Activated naive CD8-positive, alpha-beta T cell (primary cell): ENCODE data around the gene ZBTB17.
"Not testable (repeated sequence)": the region's sequence is repeated elsewhere in the genome, so short reads cannot be mapped to it uniquely, and the experiment has no call there.

ENCODE experiments used
- H3K27ac Mint-ChIP-seq: one replicate; pipeline ENCODE4 v1.8.0; 2021; ENCODE audit warnings: mixed read lengths
- H3K27me3 Mint-ChIP-seq: one replicate; pipeline ENCODE4 v1.8.0; 2021; ENCODE audit warnings: mixed read lengths
- H3K36me3 Mint-ChIP-seq: one replicate; pipeline ENCODE4 v1.8.0; 2021; ENCODE audit warnings: mixed read lengths
- H3K4me1 Mint-ChIP-seq: one replicate; pipeline ENCODE4 v1.8.0; 2021; ENCODE audit warnings: low read depth, mixed read lengths
- H3K4me3 Mint-ChIP-seq: one replicate; pipeline ENCODE4 v1.8.0; 2021; ENCODE audit warnings: mild to moderate bottlenecking, mixed read lengths
- H3K9me3 Mint-ChIP-seq: one replicate; pipeline ENCODE4 v1.8.0; 2021; ENCODE audit warnings: low read depth, mixed read lengths

ZBTB17 gene

DNA sequence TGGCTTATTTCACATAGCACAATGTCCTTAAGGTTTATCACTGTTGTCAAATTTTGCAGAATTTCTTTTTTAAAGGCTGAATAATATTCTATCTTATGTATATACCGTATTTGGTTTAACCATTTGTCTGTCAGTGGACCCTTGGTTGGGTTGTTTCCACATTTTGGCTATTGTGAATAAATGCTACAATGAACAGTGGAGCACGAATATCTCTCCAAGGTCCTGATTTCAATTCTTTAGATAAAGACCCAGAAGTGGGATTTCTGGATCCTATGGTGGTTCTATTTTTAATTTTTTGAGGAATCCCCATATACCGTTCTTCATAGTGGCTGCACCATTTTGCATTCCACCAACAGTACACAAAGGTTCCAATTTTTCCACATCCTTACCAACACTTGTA, 5.8 kb upstream of the ZBTB17 start:
- Mint-ChIP-seq H3K27me3 (no peaks in the 10 kb centered on the region), H3K36me3 (no peaks in the 10 kb centered on the region), H3K27ac (no peak overlapping the region), H3K9me3 (no peaks in the 10 kb centered on the region), H3K4me3 (no peak overlapping the region), H3K4me1 (peaks cover 18% of the 10 kb centered on the region)

DNA sequence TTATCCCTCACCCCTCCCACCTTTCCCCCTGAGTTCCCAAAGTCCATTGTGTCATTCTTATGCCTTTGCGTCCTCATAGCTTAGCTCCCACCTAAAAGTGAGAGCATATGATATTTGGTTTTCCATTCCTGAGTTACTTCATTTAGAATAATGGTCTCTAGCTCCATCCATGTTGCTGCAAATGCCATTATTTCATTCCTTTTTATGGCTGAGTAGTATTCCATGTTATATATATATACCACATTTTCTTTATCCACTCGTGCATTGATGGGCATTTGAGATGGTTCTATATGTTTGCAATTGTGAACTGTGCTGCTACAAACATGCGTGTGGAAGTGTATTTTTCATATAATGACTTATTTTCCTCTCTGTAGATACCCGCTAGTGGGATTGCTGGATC, 2.0 kb upstream of the ZBTB17 start:
- peaks cover 31% of the 10 kb centered on the region for H3K4me1 Mint-ChIP-seq

DNA sequence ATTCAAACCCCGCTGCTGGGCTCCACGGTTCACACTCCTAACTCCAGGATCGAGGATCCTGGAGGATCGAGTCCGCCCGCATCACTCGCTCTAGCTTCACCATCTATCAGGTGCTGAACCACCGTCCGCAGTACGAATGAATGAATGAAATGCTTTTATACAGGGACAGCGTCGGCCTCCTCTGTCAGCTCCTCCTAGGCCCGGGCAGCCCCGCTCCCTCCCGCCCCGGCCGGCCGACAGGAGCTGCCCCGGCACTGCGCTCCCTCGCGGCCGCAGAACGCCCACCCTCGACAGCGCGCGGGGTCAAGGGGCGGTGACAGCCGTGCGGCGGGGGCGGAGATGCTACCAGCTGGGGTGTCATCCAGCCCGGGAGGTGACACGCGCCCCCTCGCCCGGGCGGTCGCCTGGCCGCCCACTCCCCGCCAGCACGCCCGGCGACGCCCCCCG, 520 bp downstream of the ZBTB17 start:
- no peaks in the 10 kb centered on the region for H3K27me3 Mint-ChIP-seq
- peaks cover 51% of the 10 kb centered on the region for H3K4me1 Mint-ChIP-seq
- H3K36me3 Mint-ChIP-seq, result peaks cover 18% of the 10 kb centered on the region
- H3K9me3 Mint-ChIP-seq, result no peaks in the 10 kb centered on the region
- peak overlapping the region; percentile 92 for H3K4me3 Mint-ChIP-seq
- H3K27ac Mint-ChIP-seq, result peak overlapping the region; percentile 95

More for the DNA sequence above, 2.0 kb upstream of the ZBTB17 start:
- H3K4me3 Mint-ChIP-seq, result peak overlapping the region; percentile 46
- not testable (repeated sequence) for H3K36me3 Mint-ChIP-seq, H3K9me3 Mint-ChIP-seq, H3K27me3 Mint-ChIP-seq
- H3K27ac Mint-ChIP-seq, result peak overlapping the region; percentile 34

DNA sequence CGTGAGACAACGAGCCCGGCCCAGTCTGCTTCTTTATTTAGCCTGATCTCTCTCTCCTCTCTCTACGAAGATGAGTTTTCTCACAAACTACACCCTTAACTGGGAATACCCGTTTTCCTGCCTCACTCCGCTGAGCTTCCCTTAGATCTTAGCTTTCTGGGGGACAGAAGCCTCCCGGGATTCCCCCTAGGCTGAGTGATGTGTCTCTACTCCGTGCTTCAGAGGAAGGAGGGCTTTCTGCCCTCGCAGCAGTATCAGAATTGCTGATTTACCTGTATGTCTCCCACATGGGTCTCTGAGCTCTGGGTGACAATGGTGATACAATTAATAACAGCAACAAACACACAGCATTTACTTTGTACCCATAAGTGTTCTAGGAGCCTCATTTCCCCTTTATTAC, 1.0 kb downstream of the ZBTB17 start:
- peak overlapping the region; percentile 92 for H3K4me3 Mint-ChIP-seq
- peaks cover 21% of the 10 kb centered on the region for H3K36me3 Mint-ChIP-seq
- no peaks in the 10 kb centered on the region for H3K9me3 Mint-ChIP-seq
- peak overlapping the region; percentile 95 for H3K27ac Mint-ChIP-seq
- peaks cover 54% of the 10 kb centered on the region for H3K4me1 Mint-ChIP-seq
- H3K27me3 Mint-ChIP-seq, result no peaks in the 10 kb centered on the region

DNA sequence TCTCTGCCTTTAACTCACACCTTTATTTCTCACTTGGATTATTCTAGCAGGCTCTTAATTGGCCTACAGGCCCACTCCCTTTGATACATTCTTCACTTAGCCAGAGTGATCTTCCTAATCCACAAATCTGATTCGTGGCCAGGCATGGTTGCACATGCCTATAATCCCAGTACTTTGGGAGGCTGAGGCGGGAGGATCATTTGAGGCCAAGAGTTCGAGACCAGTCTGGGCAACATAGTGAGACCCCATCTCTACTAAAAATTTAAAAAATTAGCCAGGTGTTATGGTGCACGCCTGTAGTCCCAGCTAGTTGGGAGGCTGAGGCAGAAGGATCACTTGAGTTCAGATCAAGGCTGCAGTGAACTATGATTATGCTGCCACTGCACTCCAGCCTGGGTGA, 2.1 kb downstream of the ZBTB17 start:
- Mint-ChIP-seq H3K36me3 (peaks cover 22% of the 10 kb centered on the region), H3K4me3 (peak overlapping the region; percentile 38), H3K27ac (peak overlapping the region; percentile 67), H3K4me1 (peaks cover 55% of the 10 kb centered on the region), H3K27me3 (no peaks in the 10 kb centered on the region), H3K9me3 (no peaks in the 10 kb centered on the region)

DNA sequence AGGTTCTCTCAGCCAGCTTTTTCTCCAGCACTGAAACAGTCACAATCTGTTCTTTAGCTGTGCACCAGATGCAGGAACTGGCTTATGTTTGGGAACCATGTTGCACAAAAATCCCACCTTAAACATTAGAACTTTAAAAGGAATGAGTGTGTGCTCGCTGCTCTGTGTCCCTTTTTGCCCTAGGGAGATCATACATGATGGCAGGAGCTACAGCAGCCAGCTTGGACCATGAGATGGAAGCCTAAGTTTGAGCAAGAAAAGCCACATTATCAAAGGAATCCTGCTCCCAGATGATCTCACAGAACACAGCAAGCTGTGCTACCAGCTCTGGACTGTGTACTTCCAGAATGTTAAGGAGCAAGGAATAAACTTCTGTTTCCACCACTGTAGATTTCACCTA, 3.5 kb downstream of the ZBTB17 start:
- Mint-ChIP-seq H3K27ac (peak overlapping the region; percentile 67), H3K4me3 (peak overlapping the region; percentile 5), H3K9me3 (no peaks in the 10 kb centered on the region), H3K36me3 (peaks cover 22% of the 10 kb centered on the region), H3K27me3 (no peaks in the 10 kb centered on the region), H3K4me1 (peaks cover 66% of the 10 kb centered on the region)

DNA sequence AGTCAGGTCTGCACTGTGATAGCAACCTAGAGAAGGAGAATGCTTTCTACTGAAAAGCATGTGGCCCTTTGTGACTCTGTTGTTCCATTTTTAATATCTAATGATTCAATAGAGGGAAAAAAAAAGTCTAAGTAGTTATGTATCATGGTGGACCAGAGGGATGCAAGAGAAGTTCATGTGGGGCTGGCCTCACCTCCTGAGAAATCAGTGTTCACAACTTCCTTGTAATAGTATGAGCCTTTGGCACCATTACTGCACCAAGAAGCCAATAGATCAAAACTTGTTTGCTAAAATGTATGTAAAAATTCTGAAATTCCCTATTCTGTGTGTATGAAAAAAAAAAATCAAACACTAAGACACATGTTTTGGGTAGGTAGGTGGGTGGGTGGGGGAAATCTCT, 5.0 kb downstream of the ZBTB17 start:
- peaks cover 70% of the 10 kb centered on the region for H3K4me1 Mint-ChIP-seq
- H3K9me3 Mint-ChIP-seq, result no peaks in the 10 kb centered on the region
- peak overlapping the region; percentile 59 for H3K4me3 Mint-ChIP-seq
- H3K27ac Mint-ChIP-seq, result peak overlapping the region; percentile 66
- H3K36me3 Mint-ChIP-seq, result peaks cover 22% of the 10 kb centered on the region
- H3K27me3 Mint-ChIP-seq, result no peaks in the 10 kb centered on the region

DNA sequence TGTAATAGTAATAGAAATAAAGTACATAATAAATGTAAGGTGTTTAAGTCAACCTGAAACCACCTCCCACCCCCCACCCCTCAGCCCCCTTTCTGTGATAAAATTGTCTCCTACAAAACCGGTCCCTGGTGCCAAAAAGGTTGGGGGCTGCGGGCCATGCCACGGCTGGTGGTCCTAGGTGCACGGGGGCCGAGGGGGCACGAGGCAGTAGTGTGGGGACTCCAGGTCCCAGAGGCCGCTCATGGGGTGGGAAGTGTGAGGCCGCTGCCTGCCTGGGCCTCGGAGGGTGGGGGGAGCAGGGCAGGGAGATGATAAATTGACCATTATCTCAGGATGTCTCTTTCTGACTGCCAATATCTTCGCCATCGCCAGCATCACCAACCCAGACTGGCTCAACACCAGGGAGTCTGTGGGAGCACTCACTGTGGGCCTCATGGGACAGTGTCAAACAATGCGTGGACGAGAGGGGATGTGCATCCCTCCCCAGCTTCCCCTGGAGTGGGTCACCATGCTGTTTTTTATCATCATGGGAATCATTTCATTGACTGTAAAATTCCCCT, 6.5 kb downstream of the ZBTB17 start:
- Mint-ChIP-seq H3K9me3 (no peaks in the 10 kb centered on the region), H3K27me3 (no peaks in the 10 kb centered on the region), H3K4me3 (no peak overlapping the region), H3K36me3 (peaks cover 22% of the 10 kb centered on the region), H3K4me1 (peaks cover 73% of the 10 kb centered on the region), H3K27ac (peak overlapping the region; percentile 50)

DNA sequence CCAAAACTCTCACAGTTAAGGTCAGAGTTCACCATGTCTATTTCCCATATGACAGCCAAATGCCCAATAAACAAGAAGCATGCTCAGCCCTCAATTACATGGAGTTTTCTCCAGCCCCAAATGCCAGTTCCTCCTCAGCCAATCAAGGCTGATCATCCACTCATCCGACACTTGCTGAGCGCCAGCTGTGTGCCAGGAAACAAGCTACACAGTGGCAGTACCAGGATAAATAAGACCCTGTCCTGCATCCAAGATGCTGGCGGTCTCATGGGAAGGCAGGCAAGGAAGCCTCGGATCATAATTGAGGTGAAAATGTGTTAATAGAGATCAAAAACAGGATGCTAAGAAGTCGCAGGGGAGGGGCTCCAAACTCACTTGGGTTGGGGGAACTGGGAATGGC, 7.7 kb downstream of the ZBTB17 start:
- no peaks in the 10 kb centered on the region for H3K9me3 Mint-ChIP-seq
- peak overlapping the region; percentile 44 for H3K4me3 Mint-ChIP-seq
- peaks cover 20% of the 10 kb centered on the region for H3K36me3 Mint-ChIP-seq
- H3K27ac Mint-ChIP-seq, result peak overlapping the region; percentile 96
- no peaks in the 10 kb centered on the region for H3K27me3 Mint-ChIP-seq
- H3K4me1 Mint-ChIP-seq, result peaks cover 75% of the 10 kb centered on the region

DNA sequence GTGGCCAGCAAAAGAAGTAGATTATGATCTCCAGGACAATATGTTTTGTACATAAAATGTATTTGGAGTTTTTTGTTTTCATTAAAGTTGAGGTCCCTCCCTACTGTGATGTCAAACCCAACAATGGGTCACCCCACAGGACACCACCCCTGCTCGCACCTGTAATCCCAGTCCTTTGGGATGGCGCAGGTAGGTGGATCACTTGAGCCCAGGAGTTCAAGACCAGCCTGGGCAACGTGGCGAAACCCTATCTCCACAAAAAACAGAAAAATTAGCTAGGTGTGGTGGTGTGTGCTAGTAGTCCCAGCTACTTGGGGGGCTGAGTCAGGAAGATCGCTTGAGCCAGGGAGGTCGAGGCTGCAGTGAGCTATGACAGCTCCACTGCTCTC, 9.0 kb downstream of the ZBTB17 start:
- peak overlapping the region; percentile 51 for H3K4me3 Mint-ChIP-seq
- peak overlapping the region; percentile 96 for H3K27ac Mint-ChIP-seq
- H3K9me3 Mint-ChIP-seq, result no peaks in the 10 kb centered on the region
- H3K27me3 Mint-ChIP-seq, result no peaks in the 10 kb centered on the region
- H3K4me1 Mint-ChIP-seq, result peaks cover 73% of the 10 kb centered on the region
- peaks cover 14% of the 10 kb centered on the region for H3K36me3 Mint-ChIP-seq

DNA sequence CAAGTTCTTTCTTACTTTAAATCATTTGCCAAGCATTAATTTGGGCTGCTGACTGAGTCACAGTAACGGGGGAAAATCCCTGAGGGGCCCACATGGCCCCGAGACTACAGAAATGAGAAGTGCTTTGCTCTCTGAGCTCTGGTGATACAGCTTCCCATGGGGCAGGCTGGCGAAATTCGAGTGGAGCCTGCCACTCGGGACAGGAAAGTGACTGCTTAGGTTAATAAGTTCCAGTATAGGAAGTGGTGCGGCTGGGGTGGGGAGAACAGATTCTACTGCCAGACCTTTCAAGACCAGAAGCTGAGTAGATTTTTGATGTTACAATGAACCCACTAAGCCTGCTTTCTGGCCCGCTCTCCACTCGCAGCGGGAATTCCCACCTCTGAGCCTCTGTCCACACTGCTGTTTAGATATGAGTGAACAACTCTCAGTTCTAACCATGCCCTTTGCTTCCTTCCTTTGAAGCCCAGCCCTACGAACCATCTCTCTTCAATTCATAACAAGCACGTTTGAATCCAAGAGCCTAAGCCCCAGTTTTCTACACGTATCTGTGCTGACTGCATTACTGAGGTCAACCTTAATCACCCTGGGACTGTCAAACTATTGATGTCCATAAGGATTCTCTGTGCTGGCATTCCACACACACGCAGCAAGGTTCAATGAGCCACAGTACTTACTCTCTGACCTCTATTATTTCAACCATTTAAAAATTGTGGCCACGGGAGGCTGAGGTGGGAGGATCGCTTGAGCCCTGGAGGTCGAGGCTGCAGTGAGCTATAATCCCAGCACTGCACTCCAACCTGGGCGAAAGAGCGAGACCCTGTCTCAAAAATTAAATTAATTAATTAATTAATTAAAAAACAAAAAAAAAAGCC, 9.6 kb downstream of the ZBTB17 start:
- Mint-ChIP-seq H3K27ac (peak overlapping the region; percentile 99), H3K36me3 (peaks cover 13% of the 10 kb centered on the region), H3K4me3 (peak overlapping the region; percentile 86), H3K4me1 (peaks cover 75% of the 10 kb centered on the region), H3K9me3 (no peaks in the 10 kb centered on the region), H3K27me3 (no peaks in the 10 kb centered on the region)

DNA sequence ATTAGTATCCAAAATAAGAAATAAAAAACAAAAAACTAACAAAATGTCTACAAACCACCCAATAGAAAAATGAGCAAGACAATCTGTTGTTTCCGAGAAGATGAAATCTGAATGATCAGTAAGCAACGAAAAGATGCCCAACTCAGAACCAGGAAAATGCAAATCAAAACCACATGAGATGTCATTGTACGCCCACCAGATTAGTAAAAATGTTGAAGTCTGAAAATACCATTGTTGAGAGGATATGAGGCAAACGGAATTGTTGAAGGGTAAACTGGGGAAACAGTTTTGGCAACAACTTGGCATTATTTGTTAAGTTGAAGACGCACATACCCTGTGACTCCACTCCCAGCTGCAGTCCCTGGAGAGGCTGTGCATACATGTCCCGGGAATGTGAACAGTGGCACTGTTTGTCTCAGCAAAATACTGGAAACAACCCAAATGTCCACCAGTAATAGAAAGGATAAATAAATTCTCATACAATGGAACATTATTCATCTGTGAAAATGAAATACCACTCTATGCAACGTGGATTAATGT, 10.6 kb downstream of the ZBTB17 start:
- H3K27me3 Mint-ChIP-seq, result no peaks in the 10 kb centered on the region
- H3K4me1 Mint-ChIP-seq, result peaks cover 77% of the 10 kb centered on the region
- H3K4me3 Mint-ChIP-seq, result peak overlapping the region; percentile 86
- no peaks in the 10 kb centered on the region for H3K9me3 Mint-ChIP-seq
- H3K27ac Mint-ChIP-seq, result peak overlapping the region; percentile 99
- peaks cover 8% of the 10 kb centered on the region for H3K36me3 Mint-ChIP-seq

DNA sequence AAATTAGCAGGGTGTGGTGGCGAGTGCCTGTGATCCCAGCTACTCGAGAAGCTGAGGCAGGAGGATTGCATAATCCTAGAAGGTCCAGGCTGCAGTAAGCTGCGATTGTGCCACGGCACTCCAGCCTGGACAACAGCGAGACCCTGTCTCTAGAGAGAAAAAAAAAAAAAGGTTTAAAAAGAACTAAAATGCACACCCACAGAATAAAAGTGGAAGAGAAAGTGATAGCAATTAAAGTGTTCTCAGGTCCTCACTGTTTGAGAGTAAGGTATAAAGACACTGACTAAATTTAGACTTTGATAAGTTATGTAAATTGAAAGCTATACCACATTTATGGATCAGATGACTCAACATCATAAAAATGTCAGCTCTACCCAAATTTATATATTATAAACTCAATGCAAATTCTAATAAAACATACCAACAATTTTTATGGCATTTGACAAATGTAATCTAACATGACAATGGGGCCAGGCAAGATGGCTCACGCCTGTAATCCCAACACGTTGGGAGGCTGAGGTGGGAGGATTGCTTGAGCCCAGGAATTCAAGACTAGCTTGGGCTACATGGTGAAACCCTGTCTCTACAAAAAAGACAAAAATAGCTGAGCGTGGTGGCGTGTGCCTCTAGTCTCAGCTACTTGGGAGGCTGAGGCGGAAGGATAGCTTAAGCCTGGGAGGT, 11.8 kb downstream of the ZBTB17 start:
- Mint-ChIP-seq H3K27ac (peak overlapping the region; percentile 99), H3K9me3 (no peaks in the 10 kb centered on the region), H3K4me1 (peaks cover 83% of the 10 kb centered on the region), H3K4me3 (peak overlapping the region; percentile 86), H3K36me3 (peaks cover 3% of the 10 kb centered on the region), H3K27me3 (no peaks in the 10 kb centered on the region)

DNA sequence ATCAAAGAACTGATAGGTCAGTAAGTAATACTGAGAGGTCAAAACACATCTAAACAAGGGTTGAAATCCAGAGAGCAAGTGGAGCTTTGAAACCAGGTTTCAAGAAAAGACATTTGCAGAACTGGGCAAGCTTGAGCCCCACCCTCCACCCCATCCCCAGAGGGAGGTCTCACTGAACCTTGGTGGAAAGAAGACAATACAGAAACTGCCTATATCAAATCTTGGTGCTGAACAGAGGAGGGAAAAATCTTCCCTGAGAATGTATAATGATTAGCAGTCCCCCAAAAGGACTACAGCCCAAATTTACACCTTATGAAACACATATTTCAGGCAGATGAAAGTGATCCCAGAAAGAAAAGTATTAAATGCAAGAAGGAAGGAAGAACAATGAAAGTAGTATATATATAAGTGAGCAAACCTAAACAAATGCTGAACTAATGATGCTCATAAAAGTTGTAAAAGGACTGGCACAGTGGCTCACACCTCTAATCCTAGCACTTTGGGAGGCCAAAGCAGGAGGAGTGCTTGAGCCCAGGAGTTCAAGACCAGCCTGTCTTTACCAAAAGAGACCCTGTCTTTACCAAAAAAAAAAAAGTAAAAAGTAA, 12.4 kb downstream of the ZBTB17 start:
- Mint-ChIP-seq H3K27me3 (no peaks in the 10 kb centered on the region), H3K36me3 (peaks cover 3% of the 10 kb centered on the region), H3K4me3 (peak overlapping the region; percentile 86), H3K4me1 (peaks cover 89% of the 10 kb centered on the region), H3K27ac (peak overlapping the region; percentile 99), H3K9me3 (no peaks in the 10 kb centered on the region)
